GM19438 (cell line): ENCODE measurements around the gene MDH1.
"Not testable (repeated sequence)": the region's sequence is repeated elsewhere in the genome, so short reads cannot be mapped to it uniquely, and the experiment has no call there.

Experiments used
- ATAC-seq: cut with Tn5 transposase; IDR thresholded peaks from one replicate; pipeline ENCODE4 v1.9.1; 2021; ENCODE audit warnings: low read depth; ENCODE audit not compliant: unreplicated experiment

Gene MDH1

GRCh38 chr2:63588385-63589147 lies at the start of gene MDH1, which contains the start of gene WDPCP:
TSS of gene MDH1 (plus strand) at chr2:63588963. CDS start at chr2:63589044, 81 bp downstream.
TSS of gene WDPCP (minus strand) at chr2:63588477. CDS start at chr2:63588271, 206 bp downstream.
- peak; percentile 80 for ATAC-seq

- no peak for ATAC-seq
Observed at GRCh38 chr2:63539416-63540162, 49.2 kb upstream of the MDH1 start.

GRCh38 chr2:63544017-63544627 lies 44.6 kb upstream of the MDH1 start:
- no peak for ATAC-seq

GRCh38 chr2:63545023-63545422 lies 43.7 kb upstream of the MDH1 start:
- no peak for ATAC-seq

GRCh38 chr2:63553049-63553448 lies 35.7 kb upstream of the MDH1 start:
- no peak for ATAC-seq

GRCh38 chr2:63555299-63555698 lies 33.5 kb upstream of the MDH1 start:
- no peak for ATAC-seq

- no peak for ATAC-seq
Observed at GRCh38 chr2:63555931-63556330, 32.8 kb upstream of the MDH1 start.

GRCh38 chr2:63557819-63558218 lies 30.9 kb upstream of the MDH1 start:
- not testable (repeated sequence) for ATAC-seq

- ATAC-seq: not testable (repeated sequence)
Observed at GRCh38 chr2:63558922-63559321, 29.8 kb upstream of the MDH1 start.

- ATAC-seq: no peak
Observed at GRCh38 chr2:63562751-63563150, 26.0 kb upstream of the MDH1 start.

- ATAC-seq: peak; percentile 82
Observed at GRCh38 chr2:63569740-63570139, 19.0 kb upstream of the MDH1 start.

GRCh38 chr2:63571291-63571690 lies 17.5 kb upstream of the MDH1 start:
- no peak for ATAC-seq

- ATAC-seq: no peak
Observed at GRCh38 chr2:63572001-63572400, 16.8 kb upstream of the MDH1 start.

- not testable (repeated sequence) for ATAC-seq
Observed at GRCh38 chr2:63573026-63573425, 15.7 kb upstream of the MDH1 start.

GRCh38 chr2:63573726-63574345 lies 14.9 kb upstream of the MDH1 start:
- ATAC-seq: not testable (repeated sequence)

GRCh38 chr2:63576546-63576945 lies 12.2 kb upstream of the MDH1 start:
- no peak for ATAC-seq

GRCh38 chr2:63578767-63579166 lies 10.0 kb upstream of the MDH1 start:
- no peak for ATAC-seq

GRCh38 chr2:63580651-63581297 lies 8.0 kb upstream of the MDH1 start:
- ATAC-seq: no peak

GRCh38 chr2:63581298-63581961 lies 7.3 kb upstream of the MDH1 start:
- no peak for ATAC-seq

- no peak for ATAC-seq
Observed at GRCh38 chr2:63582873-63583272, 5.9 kb upstream of the MDH1 start.
